WTC11 (cell line): ENCODE data around the gene BFSP2. TPM values are rescaled to one million over a fixed set of nuclear protein-coding genes. Genes with fewer than 3 reads are reported as not detected.

Source experiments
- ATAC-seq: fragments of 200-7000 bp; cut with Tn5 transposase; 2 replicates; pipeline ENCODE4 v1.10.0; 2021; ENCODE audit warnings: mild to moderate bottlenecking, moderate library complexity
- CTCF ChIA-PET: fragments of 300-600 bp; sonication (Branson Sonifier 250); formaldehyde crosslinking; loops from one replicate; lab custom pipeline; 2021; ENCODE audit warnings: antibody characterized with exemption; lab: Charles Lee
- POLR2A ChIA-PET: fragments of 350-600 bp; sonication (Branson Sonifier 250); formaldehyde crosslinking; loops from one replicate; lab custom pipeline; 2021; ENCODE audit warnings: antibody characterized with exemption; lab: Charles Lee
- DNase-seq: peaks from one replicate; pipeline ENCODE4 v3.0.0; 2021; ENCODE audit warnings: low spot score
- H3K27ac Mint-ChIP-seq: 2 replicates; pipeline ENCODE4 v1.8.0; 2021; ENCODE audit warnings: mixed read lengths
- H3K27me3 Mint-ChIP-seq: 2 replicates; pipeline ENCODE4 v1.8.0; 2021; ENCODE audit warnings: low read depth, mild to moderate bottlenecking, moderate library complexity, mixed read lengths
- H3K36me3 Mint-ChIP-seq: 2 replicates; pipeline ENCODE4 v1.8.0; 2021; ENCODE audit warnings: mixed read lengths
- H3K4me1 Mint-ChIP-seq: 2 replicates; pipeline ENCODE4 v1.8.0; 2022; ENCODE audit warnings: mixed read lengths
- H3K4me3 Mint-ChIP-seq: 2 replicates; pipeline ENCODE4 v1.8.0; 2021; ENCODE audit warnings: mild to moderate bottlenecking, moderate library complexity, mixed read lengths
- H3K9me3 Mint-ChIP-seq: 2 replicates; pipeline ENCODE4 v1.8.0; 2021; ENCODE audit warnings: mixed read lengths
- CBFB ChIP-seq: sonication (generic); formaldehyde crosslinking; IDR thresholded peaks from 2 replicates; pipeline ENCODE4 v1.8.1; 2022; ENCODE audit warnings: mild to moderate bottlenecking, low read depth, missing genetic modification reagents
- CREB1 ChIP-seq: sonication (generic); formaldehyde crosslinking; IDR thresholded peaks from 2 replicates; pipeline ENCODE4 v1.8.0; 2023; ENCODE audit warnings: mild to moderate bottlenecking, missing genetic modification reagents
- IRF2 ChIP-seq: sonication (generic); formaldehyde crosslinking; IDR thresholded peaks from 2 replicates; pipeline ENCODE4 v1.8.0; 2022; ENCODE audit warnings: low read depth, missing genetic modification reagents, borderline replicate concordance
- JAZF1 ChIP-seq: fragments of 250-450 bp; sonication (Bioruptor Pico); IDR thresholded peaks from 2 replicates; pipeline ENCODE4 v1.9.0; 2021; ENCODE audit warnings: moderate library complexity, mild to moderate bottlenecking, inconsistent platforms
- JUN ChIP-seq: sonication (generic); formaldehyde crosslinking; IDR thresholded peaks from 2 replicates; pipeline ENCODE4 v1.8.0; 2023; ENCODE audit warnings: mild to moderate bottlenecking, missing genetic modification reagents
- NFE2L1 ChIP-seq: sonication (generic); formaldehyde crosslinking; IDR thresholded peaks from 2 replicates; pipeline ENCODE4 v1.8.1; 2023; ENCODE audit warnings: missing genetic modification reagents
- NR2C2 ChIP-seq: sonication (generic); formaldehyde crosslinking; IDR thresholded peaks from 2 replicates; pipeline ENCODE4 v1.8.0; 2022; ENCODE audit warnings: mild to moderate bottlenecking, missing genetic modification reagents
- NR3C1 ChIP-seq: sonication (generic); formaldehyde crosslinking; conservative IDR thresholded peaks from 2 replicates; pipeline ENCODE4 v1.8.1; 2023; ENCODE audit warnings: low read depth, mild to moderate bottlenecking, missing genetic modification reagents
- RORB ChIP-seq: fragments of 250-450 bp; sonication (Bioruptor Pico); IDR thresholded peaks from 2 replicates; pipeline ENCODE4 v1.9.0; 2021; ENCODE audit warnings: mild to moderate bottlenecking
- TCF7 ChIP-seq: sonication (generic); formaldehyde crosslinking; IDR thresholded peaks from 2 replicates; pipeline ENCODE4 v1.8.0; 2022; ENCODE audit warnings: mild to moderate bottlenecking, low read depth, missing genetic modification reagents, moderate library complexity
- TEAD1 ChIP-seq: sonication (generic); formaldehyde crosslinking; IDR thresholded peaks from 2 replicates; pipeline ENCODE4 v1.8.0; 2022; ENCODE audit warnings: mild to moderate bottlenecking, missing genetic modification reagents
- TEAD4 ChIP-seq: sonication (generic); formaldehyde crosslinking; IDR thresholded peaks from 2 replicates; pipeline ENCODE4 v1.8.0; 2022; ENCODE audit warnings: mild to moderate bottlenecking, missing genetic modification reagents
- ZNF121 ChIP-seq: sonication (generic); formaldehyde crosslinking; IDR thresholded peaks from 2 replicates; pipeline ENCODE4 v1.8.0; 2023; ENCODE audit warnings: missing genetic modification reagents
- ZNF138 ChIP-seq: sonication (generic); formaldehyde crosslinking; conservative IDR thresholded peaks from 2 replicates; pipeline ENCODE4 v1.8.1; 2022; ENCODE audit warnings: mild to moderate bottlenecking, moderate library complexity, missing genetic modification reagents
- ZNF423 ChIP-seq: fragments of 250-450 bp; sonication (Bioruptor Pico); IDR thresholded peaks from 2 replicates; pipeline ENCODE4 v2.1.2; 2022; ENCODE audit warnings: mild to moderate bottlenecking, moderate library complexity
- total RNA-seq: library from RNA; stranded (reverse); gene quantifications from 3 replicates; pipeline ENCODE4 v1.2.3, GENCODE V29; 2021
- TF ChIP-seq, protein P1 (sequence below): sonication (generic); formaldehyde crosslinking; IDR thresholded peaks from 2 replicates; pipeline ENCODE4 v1.8.0; 2022; ENCODE audit warnings: mild to moderate bottlenecking, missing genetic modification reagents
- TF ChIP-seq, protein P2 (sequence below): sonication (generic); formaldehyde crosslinking; IDR thresholded peaks from 2 replicates; pipeline ENCODE4 v1.8.0; 2023; ENCODE audit warnings: missing genetic modification reagents
- TF ChIP-seq, protein P3 (sequence below): sonication (generic); formaldehyde crosslinking; IDR thresholded peaks from 2 replicates; pipeline ENCODE4 v1.8.1; 2022; ENCODE audit warnings: low read depth, missing genetic modification reagents, borderline replicate concordance
- TF ChIP-seq, protein P4 (sequence below): sonication (generic); formaldehyde crosslinking; IDR thresholded peaks from 2 replicates; pipeline ENCODE4 v1.8.0; 2022; ENCODE audit warnings: mild to moderate bottlenecking, missing genetic modification reagents
- TF ChIP-seq, protein P5 (sequence below): fragments of 250-450 bp; sonication (Bioruptor Pico); IDR thresholded peaks from 2 replicates; pipeline ENCODE4 v1.9.0; 2021; ENCODE audit warnings: mild to moderate bottlenecking, borderline replicate concordance

The BFSP2 gene
- total RNA-seq, 1 experiment from 2014 or later = not detected

DNA sequence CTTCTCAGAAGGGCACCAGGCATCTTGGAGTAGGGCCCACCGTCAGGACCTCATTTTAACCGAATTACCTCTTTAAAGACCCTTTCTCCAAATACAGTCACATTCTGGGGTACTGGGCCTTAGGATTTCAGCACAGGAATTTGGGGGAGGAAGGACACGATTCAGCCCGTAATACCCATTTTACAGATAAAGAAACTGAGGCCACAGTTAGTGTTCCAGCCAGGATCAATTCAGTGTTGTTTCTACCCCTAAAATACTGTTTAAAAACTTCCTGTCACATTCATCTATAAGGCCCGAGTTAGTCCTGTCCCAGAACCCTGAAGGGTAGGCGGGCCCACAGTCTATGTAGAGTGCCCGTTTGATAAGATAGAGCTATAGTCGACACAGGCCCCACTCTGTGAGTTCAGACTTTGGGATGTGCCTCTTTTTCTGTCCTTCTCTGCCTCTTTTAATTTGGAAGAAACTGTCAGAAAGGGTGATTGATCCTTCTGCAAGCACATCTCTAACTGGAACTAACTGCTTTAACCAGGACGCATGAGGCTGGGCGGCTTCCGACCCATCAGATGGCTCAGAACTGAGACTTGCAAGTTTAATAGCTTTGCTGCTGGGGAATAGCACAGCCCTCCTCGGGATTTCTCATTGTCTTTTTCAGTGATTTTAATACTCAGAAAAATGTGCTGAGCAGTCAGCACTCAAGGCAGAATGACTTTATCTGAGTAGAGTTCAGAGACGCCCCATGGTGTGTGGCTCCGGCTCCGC lies 19.5 kb downstream of the BFSP2 start:
- POLR2A ChIA-PET = no interaction called here
- TF ChIP-seq ZNF138 (no peak), JAZF1 (CRISPR knock-in tag) (no peak), ZNF423 (no peak), NFE2L1 (CRISPR knock-in tag) (no peak), JUN (CRISPR knock-in tag) (no peak), ZNF121 (CRISPR knock-in tag) (no peak), CBFB (CRISPR knock-in tag) (no peak), NR3C1 (no peak), TCF7 (no peak), IRF2 (CRISPR knock-in tag) (no peak), CREB1 (CRISPR knock-in tag) (no peak), TEAD1 (CRISPR knock-in tag) (no peak), RORB (CRISPR knock-in tag) (no peak), TEAD4 (CRISPR knock-in tag) (no peak), NR2C2 (CRISPR knock-in tag) (no peak)
- TF ChIP-seq, protein P1, sequence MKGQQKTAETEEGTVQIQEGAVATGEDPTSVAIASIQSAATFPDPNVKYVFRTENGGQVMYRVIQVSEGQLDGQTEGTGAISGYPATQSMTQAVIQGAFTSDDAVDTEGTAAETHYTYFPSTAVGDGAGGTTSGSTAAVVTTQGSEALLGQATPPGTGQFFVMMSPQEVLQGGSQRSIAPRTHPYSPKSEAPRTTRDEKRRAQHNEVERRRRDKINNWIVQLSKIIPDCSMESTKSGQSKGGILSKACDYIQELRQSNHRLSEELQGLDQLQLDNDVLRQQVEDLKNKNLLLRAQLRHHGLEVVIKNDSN (CRISPR knock-in tag) = no peak
- TF ChIP-seq, protein P2, sequence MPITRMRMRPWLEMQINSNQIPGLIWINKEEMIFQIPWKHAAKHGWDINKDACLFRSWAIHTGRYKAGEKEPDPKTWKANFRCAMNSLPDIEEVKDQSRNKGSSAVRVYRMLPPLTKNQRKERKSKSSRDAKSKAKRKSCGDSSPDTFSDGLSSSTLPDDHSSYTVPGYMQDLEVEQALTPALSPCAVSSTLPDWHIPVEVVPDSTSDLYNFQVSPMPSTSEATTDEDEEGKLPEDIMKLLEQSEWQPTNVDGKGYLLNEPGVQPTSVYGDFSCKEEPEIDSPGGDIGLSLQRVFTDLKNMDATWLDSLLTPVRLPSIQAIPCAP (CRISPR knock-in tag) = no peak
- TF ChIP-seq, protein P3, sequence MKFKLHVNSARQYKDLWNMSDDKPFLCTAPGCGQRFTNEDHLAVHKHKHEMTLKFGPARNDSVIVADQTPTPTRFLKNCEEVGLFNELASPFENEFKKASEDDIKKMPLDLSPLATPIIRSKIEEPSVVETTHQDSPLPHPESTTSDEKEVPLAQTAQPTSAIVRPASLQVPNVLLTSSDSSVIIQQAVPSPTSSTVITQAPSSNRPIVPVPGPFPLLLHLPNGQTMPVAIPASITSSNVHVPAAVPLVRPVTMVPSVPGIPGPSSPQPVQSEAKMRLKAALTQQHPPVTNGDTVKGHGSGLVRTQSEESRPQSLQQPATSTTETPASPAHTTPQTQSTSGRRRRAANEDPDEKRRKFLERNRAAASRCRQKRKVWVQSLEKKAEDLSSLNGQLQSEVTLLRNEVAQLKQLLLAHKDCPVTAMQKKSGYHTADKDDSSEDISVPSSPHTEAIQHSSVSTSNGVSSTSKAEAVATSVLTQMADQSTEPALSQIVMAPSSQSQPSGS (CRISPR knock-in tag) = no peak
- TF ChIP-seq, protein P4, sequence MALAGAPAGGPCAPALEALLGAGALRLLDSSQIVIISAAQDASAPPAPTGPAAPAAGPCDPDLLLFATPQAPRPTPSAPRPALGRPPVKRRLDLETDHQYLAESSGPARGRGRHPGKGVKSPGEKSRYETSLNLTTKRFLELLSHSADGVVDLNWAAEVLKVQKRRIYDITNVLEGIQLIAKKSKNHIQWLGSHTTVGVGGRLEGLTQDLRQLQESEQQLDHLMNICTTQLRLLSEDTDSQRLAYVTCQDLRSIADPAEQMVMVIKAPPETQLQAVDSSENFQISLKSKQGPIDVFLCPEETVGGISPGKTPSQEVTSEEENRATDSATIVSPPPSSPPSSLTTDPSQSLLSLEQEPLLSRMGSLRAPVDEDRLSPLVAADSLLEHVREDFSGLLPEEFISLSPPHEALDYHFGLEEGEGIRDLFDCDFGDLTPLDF = no peak
- TF ChIP-seq, protein P5, sequence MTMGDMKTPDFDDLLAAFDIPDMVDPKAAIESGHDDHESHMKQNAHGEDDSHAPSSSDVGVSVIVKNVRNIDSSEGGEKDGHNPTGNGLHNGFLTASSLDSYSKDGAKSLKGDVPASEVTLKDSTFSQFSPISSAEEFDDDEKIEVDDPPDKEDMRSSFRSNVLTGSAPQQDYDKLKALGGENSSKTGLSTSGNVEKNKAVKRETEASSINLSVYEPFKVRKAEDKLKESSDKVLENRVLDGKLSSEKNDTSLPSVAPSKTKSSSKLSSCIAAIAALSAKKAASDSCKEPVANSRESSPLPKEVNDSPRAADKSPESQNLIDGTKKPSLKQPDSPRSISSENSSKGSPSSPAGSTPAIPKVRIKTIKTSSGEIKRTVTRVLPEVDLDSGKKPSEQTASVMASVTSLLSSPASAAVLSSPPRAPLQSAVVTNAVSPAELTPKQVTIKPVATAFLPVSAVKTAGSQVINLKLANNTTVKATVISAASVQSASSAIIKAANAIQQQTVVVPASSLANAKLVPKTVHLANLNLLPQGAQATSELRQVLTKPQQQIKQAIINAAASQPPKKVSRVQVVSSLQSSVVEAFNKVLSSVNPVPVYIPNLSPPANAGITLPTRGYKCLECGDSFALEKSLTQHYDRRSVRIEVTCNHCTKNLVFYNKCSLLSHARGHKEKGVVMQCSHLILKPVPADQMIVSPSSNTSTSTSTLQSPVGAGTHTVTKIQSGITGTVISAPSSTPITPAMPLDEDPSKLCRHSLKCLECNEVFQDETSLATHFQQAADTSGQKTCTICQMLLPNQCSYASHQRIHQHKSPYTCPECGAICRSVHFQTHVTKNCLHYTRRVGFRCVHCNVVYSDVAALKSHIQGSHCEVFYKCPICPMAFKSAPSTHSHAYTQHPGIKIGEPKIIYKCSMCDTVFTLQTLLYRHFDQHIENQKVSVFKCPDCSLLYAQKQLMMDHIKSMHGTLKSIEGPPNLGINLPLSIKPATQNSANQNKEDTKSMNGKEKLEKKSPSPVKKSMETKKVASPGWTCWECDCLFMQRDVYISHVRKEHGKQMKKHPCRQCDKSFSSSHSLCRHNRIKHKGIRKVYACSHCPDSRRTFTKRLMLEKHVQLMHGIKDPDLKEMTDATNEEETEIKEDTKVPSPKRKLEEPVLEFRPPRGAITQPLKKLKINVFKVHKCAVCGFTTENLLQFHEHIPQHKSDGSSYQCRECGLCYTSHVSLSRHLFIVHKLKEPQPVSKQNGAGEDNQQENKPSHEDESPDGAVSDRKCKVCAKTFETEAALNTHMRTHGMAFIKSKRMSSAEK (CRISPR knock-in tag) = no peak
- no peaks in the 10 kb centered on the region for H3K27me3 Mint-ChIP-seq
- DNase-seq (no peak), ATAC-seq (no peak)
- H3K27ac Mint-ChIP-seq = no peak overlapping the region
- CTCF ChIA-PET = no interaction called here
- no peak overlapping the region for H3K4me3 Mint-ChIP-seq
- peaks cover 2% of the 10 kb centered on the region; the same call in 1 of the 2 replicates for H3K4me1 Mint-ChIP-seq
- no peaks in the 10 kb centered on the region for H3K36me3 Mint-ChIP-seq
- no peaks in the 10 kb centered on the region for H3K9me3 Mint-ChIP-seq
